HepG2 (cell line): ENCODE data around the gene DCST2. TPM values are rescaled to one million over a fixed set of nuclear protein-coding genes. Genes with fewer than 3 reads are reported as not detected.
A peak's percentile ranks its signal among the peaks of the same experiment; 100 is the strongest.

Experiments used
- ARNT ChIP-seq: fragments of 450-650 bp; IDR thresholded peaks from 2 replicates; pipeline ENCODE4 v1.6.1; 2017
- GLMP ChIP-seq: sonication (generic); formaldehyde crosslinking; IDR thresholded peaks from 2 replicates; pipeline ENCODE4 v1.9.0; 2021; ENCODE audit warnings: missing genetic modification reagents, mild to moderate bottlenecking, borderline replicate concordance
- IRF9 ChIP-seq: sonication (generic); formaldehyde crosslinking; IDR thresholded peaks from 2 replicates; pipeline ENCODE4 v1.8.0; 2022; ENCODE audit warnings: missing genetic modification reagents, mild to moderate bottlenecking, borderline replicate concordance
- NR1H2 ChIP-seq: sonication (generic); formaldehyde crosslinking; IDR thresholded peaks from 2 replicates; pipeline ENCODE4 v1.8.1; 2022; ENCODE audit warnings: low read depth, missing genetic modification reagents, borderline replicate concordance
- REPIN1 ChIP-seq: sonication (generic); formaldehyde crosslinking; IDR thresholded peaks from 2 replicates; pipeline ENCODE4 v1.8.0; 2022; ENCODE audit warnings: missing genetic modification reagents, low read depth, mild to moderate bottlenecking, borderline replicate concordance
- RNF2 ChIP-seq: fragments of 450-650 bp; conservative IDR thresholded peaks from 2 replicates; pipeline ENCODE4 v1.6.1; 2016; ENCODE audit warnings: low read depth
- SALL2 ChIP-seq: sonication (generic); formaldehyde crosslinking; IDR thresholded peaks from 2 replicates; pipeline ENCODE4 v1.8.1; 2023; ENCODE audit warnings: mild to moderate bottlenecking, missing genetic modification reagents, inconsistent platforms
- ZFY ChIP-seq: sonication (generic); formaldehyde crosslinking; IDR thresholded peaks from 2 replicates; pipeline ENCODE4 v1.4.0; 2020; ENCODE audit warnings: missing genetic modification reagents
- ZNF296 ChIP-seq: sonication (generic); formaldehyde crosslinking; conservative IDR thresholded peaks from 2 replicates; pipeline ENCODE4 v1.5.0; 2020; ENCODE audit warnings: mild to moderate bottlenecking, missing genetic modification reagents
- ZNF343 ChIP-seq: sonication (generic); formaldehyde crosslinking; IDR thresholded peaks from 2 replicates; pipeline ENCODE4 v1.4.0; 2020; ENCODE audit warnings: mild to moderate bottlenecking, missing genetic modification reagents
- ZNF484 ChIP-seq: sonication (generic); formaldehyde crosslinking; IDR thresholded peaks from 2 replicates; pipeline ENCODE4 v1.5.1; 2020; ENCODE audit warnings: mild to moderate bottlenecking, low read depth, missing genetic modification reagents, borderline replicate concordance
- ZNF563 ChIP-seq: sonication (generic); formaldehyde crosslinking; IDR thresholded peaks from 2 replicates; pipeline ENCODE4 v1.8.0; 2022; ENCODE audit warnings: mild to moderate bottlenecking, moderate library complexity, missing genetic modification reagents
- ZNF691 ChIP-seq: sonication (generic); formaldehyde crosslinking; IDR thresholded peaks from 2 replicates; pipeline ENCODE4 v1.4.0; 2020; ENCODE audit warnings: missing genetic modification reagents, low read depth, mild to moderate bottlenecking, borderline replicate concordance
- polyA plus RNA-seq, 8 experiments: library from polyadenylated mRNA; depleted of rRNA in 3 of 8; stranded (reverse) in 7 of 8; unstranded in 1 of 8; fragments of >200 nt; fragmentation: Illumina TruSeq in 4 of 8; extraction: Trizol in 4 of 8; gene quantifications; 2 replicates each; pipeline versions ENCODE4 v1.2.1 to v1.2.3, GENCODE V29; 2011 to 2016; ENCODE audit warnings: low read depth in 4 of 8, missing spikeins in 1 of 8, mixed read lengths in 1 of 8; ENCODE audit not compliant: insufficient read depth in 1 of 8
- total RNA-seq, 5 experiments: library from RNA; depleted of rRNA; stranded (reverse); fragments of >200 nt; fragmentation: Illumina TruSeq; extraction: Trizol; gene quantifications; 2 replicates each; pipeline ENCODE4 v1.2.3, GENCODE V29; 2016; ENCODE audit warnings: low read depth in 1 of 5
- TF ChIP-seq, protein P1 (sequence below): sonication (generic); formaldehyde crosslinking; IDR thresholded peaks from 2 replicates; pipeline ENCODE4 v1.4.0; 2020; ENCODE audit warnings: missing genetic modification reagents
- TF ChIP-seq, protein P2 (sequence below): sonication (generic); formaldehyde crosslinking; IDR thresholded peaks from 2 replicates; pipeline ENCODE4 v1.4.0; 2020; ENCODE audit warnings: low read depth, missing genetic modification reagents
- TF ChIP-seq, protein P3 (sequence below): sonication (generic); formaldehyde crosslinking; IDR thresholded peaks from 2 replicates; pipeline ENCODE4 v1.4.0; 2020; ENCODE audit warnings: mild to moderate bottlenecking, missing genetic modification reagents

DCST2 gene
- total and polyA plus RNA-seq, 2 of the 13 experiments (the other 11 are each of a cell fraction or from before 2014, with no cell fraction given), result 0.74 TPM; not detected in 1

- TF ChIP-seq, protein P1, sequence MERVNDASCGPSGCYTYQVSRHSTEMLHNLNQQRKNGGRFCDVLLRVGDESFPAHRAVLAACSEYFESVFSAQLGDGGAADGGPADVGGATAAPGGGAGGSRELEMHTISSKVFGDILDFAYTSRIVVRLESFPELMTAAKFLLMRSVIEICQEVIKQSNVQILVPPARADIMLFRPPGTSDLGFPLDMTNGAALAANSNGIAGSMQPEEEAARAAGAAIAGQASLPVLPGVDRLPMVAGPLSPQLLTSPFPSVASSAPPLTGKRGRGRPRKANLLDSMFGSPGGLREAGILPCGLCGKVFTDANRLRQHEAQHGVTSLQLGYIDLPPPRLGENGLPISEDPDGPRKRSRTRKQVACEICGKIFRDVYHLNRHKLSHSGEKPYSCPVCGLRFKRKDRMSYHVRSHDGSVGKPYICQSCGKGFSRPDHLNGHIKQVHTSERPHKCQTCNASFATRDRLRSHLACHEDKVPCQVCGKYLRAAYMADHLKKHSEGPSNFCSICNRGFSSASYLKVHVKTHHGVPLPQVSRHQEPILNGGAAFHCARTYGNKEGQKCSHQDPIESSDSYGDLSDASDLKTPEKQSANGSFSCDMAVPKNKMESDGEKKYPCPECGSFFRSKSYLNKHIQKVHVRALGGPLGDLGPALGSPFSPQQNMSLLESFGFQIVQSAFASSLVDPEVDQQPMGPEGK, result peak; percentile 97
- TF ChIP-seq GLMP (CRISPR knock-in tag) (no peak), ZNF296 (CRISPR knock-in tag) (no peak), ARNT (no peak), IRF9 (CRISPR knock-in tag) (peak; percentile 69; the same call in 1 of the 2 replicates), ZNF343 (CRISPR knock-in tag) (0 out of 2 replicates have a peak, but pooled peaks have one; percentile 23), ZFY (peak; percentile 48; the same call in 1 of the 2 replicates), RNF2 (peak; percentile 37; the same call in 1 of the 2 replicates), SALL2 (CRISPR knock-in tag) (peak; percentile 81; the same call in 1 of the 2 replicates), REPIN1 (CRISPR knock-in tag) (peak; percentile 91), ZNF484 (CRISPR knock-in tag) (no peak), ZNF691 (CRISPR knock-in tag) (peak; percentile 80; the same call in 1 of the 2 replicates), ZNF563 (CRISPR knock-in tag) (peak; percentile 73; the same call in 1 of the 2 replicates), NR1H2 (CRISPR knock-in tag) (no peak)
- TF ChIP-seq, protein P2, sequence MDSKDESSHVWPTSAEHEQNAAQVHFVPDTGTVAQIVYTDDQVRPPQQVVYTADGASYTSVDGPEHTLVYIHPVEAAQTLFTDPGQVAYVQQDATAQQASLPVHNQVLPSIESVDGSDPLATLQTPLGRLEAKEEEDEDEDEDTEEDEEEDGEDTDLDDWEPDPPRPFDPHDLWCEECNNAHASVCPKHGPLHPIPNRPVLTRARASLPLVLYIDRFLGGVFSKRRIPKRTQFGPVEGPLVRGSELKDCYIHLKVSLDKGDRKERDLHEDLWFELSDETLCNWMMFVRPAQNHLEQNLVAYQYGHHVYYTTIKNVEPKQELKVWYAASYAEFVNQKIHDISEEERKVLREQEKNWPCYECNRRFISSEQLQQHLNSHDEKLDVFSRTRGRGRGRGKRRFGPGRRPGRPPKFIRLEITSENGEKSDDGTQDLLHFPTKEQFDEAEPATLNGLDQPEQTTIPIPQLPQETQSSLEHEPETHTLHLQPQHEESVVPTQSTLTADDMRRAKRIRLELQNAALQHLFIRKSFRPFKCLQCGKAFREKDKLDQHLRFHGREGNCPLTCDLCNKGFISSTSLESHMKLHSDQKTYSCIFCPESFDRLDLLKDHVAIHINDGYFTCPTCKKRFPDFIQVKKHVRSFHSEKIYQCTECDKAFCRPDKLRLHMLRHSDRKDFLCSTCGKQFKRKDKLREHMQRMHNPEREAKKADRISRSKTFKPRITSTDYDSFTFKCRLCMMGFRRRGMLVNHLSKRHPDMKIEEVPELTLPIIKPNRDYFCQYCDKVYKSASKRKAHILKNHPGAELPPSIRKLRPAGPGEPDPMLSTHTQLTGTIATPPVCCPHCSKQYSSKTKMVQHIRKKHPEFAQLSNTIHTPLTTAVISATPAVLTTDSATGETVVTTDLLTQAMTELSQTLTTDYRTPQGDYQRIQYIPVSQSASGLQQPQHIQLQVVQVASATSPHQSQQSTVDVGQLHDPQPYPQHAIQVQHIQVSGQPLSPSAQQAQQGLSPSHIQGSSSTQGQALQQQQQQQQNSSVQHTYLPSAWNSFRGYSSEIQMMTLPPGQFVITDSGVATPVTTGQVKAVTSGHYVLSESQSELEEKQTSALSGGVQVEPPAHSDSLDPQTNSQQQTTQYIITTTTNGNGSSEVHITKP (CRISPR knock-in tag), result peak; percentile 94
- TF ChIP-seq, protein P3, sequence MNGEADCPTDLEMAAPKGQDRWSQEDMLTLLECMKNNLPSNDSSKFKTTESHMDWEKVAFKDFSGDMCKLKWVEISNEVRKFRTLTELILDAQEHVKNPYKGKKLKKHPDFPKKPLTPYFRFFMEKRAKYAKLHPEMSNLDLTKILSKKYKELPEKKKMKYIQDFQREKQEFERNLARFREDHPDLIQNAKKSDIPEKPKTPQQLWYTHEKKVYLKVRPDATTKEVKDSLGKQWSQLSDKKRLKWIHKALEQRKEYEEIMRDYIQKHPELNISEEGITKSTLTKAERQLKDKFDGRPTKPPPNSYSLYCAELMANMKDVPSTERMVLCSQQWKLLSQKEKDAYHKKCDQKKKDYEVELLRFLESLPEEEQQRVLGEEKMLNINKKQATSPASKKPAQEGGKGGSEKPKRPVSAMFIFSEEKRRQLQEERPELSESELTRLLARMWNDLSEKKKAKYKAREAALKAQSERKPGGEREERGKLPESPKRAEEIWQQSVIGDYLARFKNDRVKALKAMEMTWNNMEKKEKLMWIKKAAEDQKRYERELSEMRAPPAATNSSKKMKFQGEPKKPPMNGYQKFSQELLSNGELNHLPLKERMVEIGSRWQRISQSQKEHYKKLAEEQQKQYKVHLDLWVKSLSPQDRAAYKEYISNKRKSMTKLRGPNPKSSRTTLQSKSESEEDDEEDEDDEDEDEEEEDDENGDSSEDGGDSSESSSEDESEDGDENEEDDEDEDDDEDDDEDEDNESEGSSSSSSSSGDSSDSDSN (CRISPR knock-in tag), result peak; percentile 98
Observed at GRCh38 chr1:155017041-155017945, 16.3 kb downstream of the DCST2 start (continued).
